Osteocyte (in vitro differentiated cells): ENCODE measurements around the gene CCR2. TPM values are rescaled to one million over a fixed set of nuclear protein-coding genes. Genes with fewer than 3 reads are reported as not detected.

ENCODE experiments used
- DNase-seq: peaks from one replicate; pipeline ENCODE4 v3.0.0; 2021; ENCODE audit warnings: mixed read lengths; ENCODE audit not compliant: unreplicated experiment; ENCODE audit errors: extremely low spot score
- H3K27ac Mint-ChIP-seq: one replicate; pipeline ENCODE4 v1.8.0; 2021; ENCODE audit warnings: mild to moderate bottlenecking, mixed read lengths; ENCODE audit not compliant: unreplicated experiment
- H3K27me3 Mint-ChIP-seq: one replicate; pipeline ENCODE4 v1.8.0; 2021; ENCODE audit warnings: mixed read lengths; ENCODE audit not compliant: unreplicated experiment
- H3K36me3 Mint-ChIP-seq: one replicate; pipeline ENCODE4 v1.8.0; 2021; ENCODE audit warnings: mixed read lengths; ENCODE audit not compliant: unreplicated experiment
- H3K4me1 Mint-ChIP-seq: one replicate; pipeline ENCODE4 v1.8.0; 2021; ENCODE audit warnings: mixed read lengths; ENCODE audit not compliant: unreplicated experiment
- H3K4me3 Mint-ChIP-seq: one replicate; pipeline ENCODE4 v1.8.0; 2021; ENCODE audit warnings: mild to moderate bottlenecking, moderate library complexity, mixed read lengths; ENCODE audit not compliant: unreplicated experiment
- H3K9me3 Mint-ChIP-seq: one replicate; pipeline ENCODE4 v1.8.0; 2021; ENCODE audit warnings: mixed read lengths; ENCODE audit not compliant: unreplicated experiment
- CTCF ChIP-seq: fragments of 200-600 bp; sonication (generic); IDR thresholded peaks from 2 replicates; pipeline ENCODE4 v1.5.0; 2021; ENCODE audit warnings: antibody characterized with exemption, mild to moderate bottlenecking, moderate library complexity
- total RNA-seq: library from RNA; stranded (reverse); gene quantifications from 2 replicates; pipeline ENCODE4 v1.2.1, GENCODE V29; 2021

Gene CCR2
- total RNA-seq, 1 donor from 2014 or later: not detected

- Mint-ChIP-seq H3K27me3 (peaks cover 66% of the 10 kb centered on the region), H3K4me1 (no peaks in the 10 kb centered on the region), H3K9me3 (no peaks in the 10 kb centered on the region), H3K36me3 (no peaks in the 10 kb centered on the region), H3K27ac (no peak overlapping the region), H3K4me3 (no peak overlapping the region)
- DNase-seq: no peak
- TF ChIP-seq CTCF: no peak
Observed at GRCh38 chr3:46354478-46354877, 567 bp downstream of the CCR2 start.

- peaks cover 66% of the 10 kb centered on the region for H3K27me3 Mint-ChIP-seq
- no peak for DNase-seq
- no peaks in the 10 kb centered on the region for H3K4me1 Mint-ChIP-seq
- TF ChIP-seq CTCF: no peak
- no peak overlapping the region for H3K27ac Mint-ChIP-seq
- no peaks in the 10 kb centered on the region for H3K36me3 Mint-ChIP-seq
- no peak overlapping the region for H3K4me3 Mint-ChIP-seq
- no peaks in the 10 kb centered on the region for H3K9me3 Mint-ChIP-seq
Observed at GRCh38 chr3:46354984-46355383, 1.1 kb downstream of the CCR2 start.

DNA sequence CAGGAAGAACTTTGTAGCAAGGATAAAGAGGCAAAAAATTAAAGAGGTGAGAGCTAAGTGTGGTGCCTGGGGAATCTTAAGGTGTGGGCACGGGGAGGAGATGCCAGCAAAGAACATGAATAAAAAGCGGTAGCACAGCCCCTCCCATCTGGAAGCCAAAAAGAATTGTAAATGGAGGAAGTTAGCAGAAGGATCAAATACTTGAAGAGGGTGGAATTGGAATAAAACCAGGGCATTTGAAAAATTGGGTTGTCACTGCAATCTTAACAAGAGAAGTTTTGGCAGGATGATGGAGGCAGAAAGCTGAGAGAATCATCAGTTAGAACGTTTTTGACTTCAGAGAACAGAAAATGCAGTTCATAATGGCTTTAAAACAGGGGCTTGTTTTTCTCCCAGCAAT is 2.4 kb downstream of the CCR2 start:
- H3K9me3 Mint-ChIP-seq: no peaks in the 10 kb centered on the region
- H3K27me3 Mint-ChIP-seq: peaks cover 56% of the 10 kb centered on the region
- DNase-seq: no peak
- H3K36me3 Mint-ChIP-seq: no peaks in the 10 kb centered on the region
- H3K27ac Mint-ChIP-seq: no peak overlapping the region
- no peak for TF ChIP-seq CTCF
- no peaks in the 10 kb centered on the region for H3K4me1 Mint-ChIP-seq
- no peak overlapping the region for H3K4me3 Mint-ChIP-seq

GRCh38 chr3:46356909-46357308 is 3.0 kb downstream of the CCR2 start:
- H3K4me3 Mint-ChIP-seq: no peak overlapping the region
- TF ChIP-seq CTCF: no peak
- H3K9me3 Mint-ChIP-seq: no peaks in the 10 kb centered on the region
- H3K4me1 Mint-ChIP-seq: no peaks in the 10 kb centered on the region
- peaks cover 51% of the 10 kb centered on the region for H3K27me3 Mint-ChIP-seq
- DNase-seq: no peak
- H3K27ac Mint-ChIP-seq: no peak overlapping the region
- no peaks in the 10 kb centered on the region for H3K36me3 Mint-ChIP-seq

DNA sequence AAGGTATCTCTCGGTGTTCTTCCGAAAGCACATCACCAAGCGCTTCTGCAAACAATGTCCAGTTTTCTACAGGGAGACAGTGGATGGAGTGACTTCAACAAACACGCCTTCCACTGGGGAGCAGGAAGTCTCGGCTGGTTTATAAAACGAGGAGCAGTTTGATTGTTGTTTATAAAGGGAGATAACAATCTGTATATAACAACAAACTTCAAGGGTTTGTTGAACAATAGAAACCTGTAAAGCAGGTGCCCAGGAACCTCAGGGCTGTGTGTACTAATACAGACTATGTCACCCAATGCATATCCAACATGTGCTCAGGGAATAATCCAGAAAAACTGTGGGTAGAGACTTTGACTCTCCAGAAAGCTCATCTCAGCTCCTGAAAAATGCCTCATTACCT is 4.6 kb downstream of the CCR2 start:
- H3K27me3 Mint-ChIP-seq: peaks cover 39% of the 10 kb centered on the region
- no peaks in the 10 kb centered on the region for H3K4me1 Mint-ChIP-seq
- no peak for TF ChIP-seq CTCF
- H3K36me3 Mint-ChIP-seq: no peaks in the 10 kb centered on the region
- no peak overlapping the region for H3K4me3 Mint-ChIP-seq
- no peaks in the 10 kb centered on the region for H3K9me3 Mint-ChIP-seq
- DNase-seq: no peak
- no peak overlapping the region for H3K27ac Mint-ChIP-seq
